ENCODE measurements around the gene HPDL.
A peak's percentile ranks its signal among the peaks of the same experiment; 100 is the strongest.
"Not testable (repeated sequence)": the region's sequence is repeated elsewhere in the genome, so short reads cannot be mapped to it uniquely, and the experiment has no call there.

HPDL gene

GRCh38 chr1:45351508-45351907, 24.8 kb downstream of the HPDL start:
- Histone ChIP-seq H3K4me3 (ENCODE audit: insufficient read depth, low read depth, low read length) (no peak overlapping the region), H3K27me3 (ENCODE audit: control insufficient read depth, insufficient read depth, low read length, poor library complexity, severe bottlenecking) (no peaks in the 10 kb centered on the region), H3K4me1 (ENCODE audit: control insufficient read depth, insufficient read depth, low read length) (no peaks in the 10 kb centered on the region), H3K36me3 (ENCODE audit: control insufficient read depth, insufficient read depth, low read length) (no peaks in the 10 kb centered on the region), H3K9me3 (ENCODE audit: control insufficient read depth, low read length) (no peaks in the 10 kb centered on the region), H3K27ac (ENCODE audit: insufficient read depth, low read depth, low read length, poor library complexity, severe bottlenecking) (no peak overlapping the region)
- 93% methylated on average over 5 of the region's 5 CpGs for WGBS, 2 experiments

GRCh38 chr1:45353685-45354084, 27.0 kb downstream of the HPDL start:
- Histone ChIP-seq H3K27ac (ENCODE audit: insufficient read depth, low read depth, low read length, poor library complexity, severe bottlenecking) (no peak overlapping the region), H3K36me3 (ENCODE audit: control insufficient read depth, insufficient read depth, low read length) (no peaks in the 10 kb centered on the region), H3K4me3 (ENCODE audit: insufficient read depth, low read depth, low read length) (no peak overlapping the region), H3K9me3 (ENCODE audit: control insufficient read depth, low read length) (no peaks in the 10 kb centered on the region), H3K4me1 (ENCODE audit: control insufficient read depth, insufficient read depth, low read length) (no peaks in the 10 kb centered on the region), H3K27me3 (ENCODE audit: control insufficient read depth, insufficient read depth, low read length, poor library complexity, severe bottlenecking) (no peaks in the 10 kb centered on the region)
- 98 to 100% methylated on average over 2 of the region's 2 CpGs for WGBS, 2 experiments

- 82 to 96% methylated on average over 4 of the region's 4 CpGs for WGBS, 2 experiments
- no peaks in the 10 kb centered on the region for H3K27me3 ChIP-seq (ENCODE audit: control insufficient read depth, insufficient read depth, low read length, poor library complexity, severe bottlenecking)
- no peaks in the 10 kb centered on the region for H3K9me3 ChIP-seq (ENCODE audit: control insufficient read depth, low read length)
- H3K4me3 ChIP-seq (ENCODE audit: insufficient read depth, low read depth, low read length) = no peak overlapping the region
- no peaks in the 10 kb centered on the region for H3K4me1 ChIP-seq (ENCODE audit: control insufficient read depth, insufficient read depth, low read length)
- no peaks in the 10 kb centered on the region for H3K36me3 ChIP-seq (ENCODE audit: control insufficient read depth, insufficient read depth, low read length)
- H3K27ac ChIP-seq (ENCODE audit: insufficient read depth, low read depth, low read length, poor library complexity, severe bottlenecking) = no peak overlapping the region
These were observed 28.1 kb downstream of the HPDL start for GRCh38 chr1:45354838-45355237.

GRCh38 chr1:45355683-45356082, 29.0 kb downstream of the HPDL start:
- Histone ChIP-seq H3K9me3 (ENCODE audit: control insufficient read depth, low read length) (no peaks in the 10 kb centered on the region), H3K27ac (ENCODE audit: insufficient read depth, low read depth, low read length, poor library complexity, severe bottlenecking) (no peak overlapping the region), H3K27me3 (ENCODE audit: control insufficient read depth, insufficient read depth, low read length, poor library complexity, severe bottlenecking) (no peaks in the 10 kb centered on the region), H3K4me3 (ENCODE audit: insufficient read depth, low read depth, low read length) (no peak overlapping the region), H3K4me1 (ENCODE audit: control insufficient read depth, insufficient read depth, low read length) (peaks cover 3% of the 10 kb centered on the region), H3K36me3 (ENCODE audit: control insufficient read depth, insufficient read depth, low read length) (no peaks in the 10 kb centered on the region)
- WGBS, 2 experiments = 91 to 93% methylated on average over 2 of the region's 2 CpGs

GRCh38 chr1:45356186-45356585, 29.5 kb downstream of the HPDL start:
- Histone ChIP-seq H3K27me3 (ENCODE audit: control insufficient read depth, insufficient read depth, low read length, poor library complexity, severe bottlenecking) (no peaks in the 10 kb centered on the region), H3K36me3 (ENCODE audit: control insufficient read depth, insufficient read depth, low read length) (no peaks in the 10 kb centered on the region), H3K4me1 (ENCODE audit: control insufficient read depth, insufficient read depth, low read length) (peaks cover 3% of the 10 kb centered on the region), H3K4me3 (ENCODE audit: insufficient read depth, low read depth, low read length) (no peak overlapping the region), H3K27ac (ENCODE audit: insufficient read depth, low read depth, low read length, poor library complexity, severe bottlenecking) (no peak overlapping the region), H3K9me3 (ENCODE audit: control insufficient read depth, low read length) (no peaks in the 10 kb centered on the region)
- WGBS, 2 experiments = 73 to 78% methylated on average over 4 of the region's 4 CpGs

GRCh38 chr1:45359882-45360513, 33.3 kb downstream of the HPDL start:
- Histone ChIP-seq H3K36me3 (ENCODE audit: control insufficient read depth, insufficient read depth, low read length) (no peaks in the 10 kb centered on the region), H3K27ac (ENCODE audit: insufficient read depth, low read depth, low read length, poor library complexity, severe bottlenecking) (no peak overlapping the region), H3K4me1 (ENCODE audit: control insufficient read depth, insufficient read depth, low read length) (peaks cover 3% of the 10 kb centered on the region), H3K4me3 (ENCODE audit: insufficient read depth, low read depth, low read length) (no peak overlapping the region), H3K9me3 (ENCODE audit: control insufficient read depth, low read length) (no peaks in the 10 kb centered on the region), H3K27me3 (ENCODE audit: control insufficient read depth, insufficient read depth, low read length, poor library complexity, severe bottlenecking) (no peaks in the 10 kb centered on the region)
- WGBS, 2 experiments = 45 to 56% methylated on average over 6 to 7 of the region's 7 CpGs

GRCh38 chr1:45360981-45361380, 34.3 kb downstream of the HPDL start:
- 51 to 59% methylated on average over 6 to 7 of the region's 7 CpGs for WGBS, 2 experiments
- H3K36me3 ChIP-seq (ENCODE audit: control insufficient read depth, insufficient read depth, low read length); H3K27ac ChIP-seq (ENCODE audit: insufficient read depth, low read depth, low read length, poor library complexity, severe bottlenecking); H3K4me3 ChIP-seq (ENCODE audit: insufficient read depth, low read depth, low read length); H3K27me3 ChIP-seq (ENCODE audit: control insufficient read depth, insufficient read depth, low read length, poor library complexity, severe bottlenecking); H3K9me3 ChIP-seq (ENCODE audit: control insufficient read depth, low read length); H3K4me1 ChIP-seq (ENCODE audit: control insufficient read depth, insufficient read depth, low read length): not testable (repeated sequence)

- 88 to 95% methylated on average over 2 of the region's 2 CpGs for WGBS, 2 experiments
- no peak overlapping the region for H3K27ac ChIP-seq (ENCODE audit: insufficient read depth, low read depth, low read length, poor library complexity, severe bottlenecking)
- no peaks in the 10 kb centered on the region for H3K36me3 ChIP-seq (ENCODE audit: control insufficient read depth, insufficient read depth, low read length)
- no peaks in the 10 kb centered on the region for H3K9me3 ChIP-seq (ENCODE audit: control insufficient read depth, low read length)
- no peaks in the 10 kb centered on the region for H3K27me3 ChIP-seq (ENCODE audit: control insufficient read depth, insufficient read depth, low read length, poor library complexity, severe bottlenecking)
- H3K4me1 ChIP-seq (ENCODE audit: control insufficient read depth, insufficient read depth, low read length) = peaks cover 3% of the 10 kb centered on the region
- no peak overlapping the region for H3K4me3 ChIP-seq (ENCODE audit: insufficient read depth, low read depth, low read length)
These were observed 37.6 kb downstream of the HPDL start for GRCh38 chr1:45364294-45364693.

- Histone ChIP-seq H3K27ac (ENCODE audit: insufficient read depth, low read depth, low read length, poor library complexity, severe bottlenecking) (peak overlapping the region; percentile 50), H3K36me3 (ENCODE audit: control insufficient read depth, insufficient read depth, low read length) (no peaks in the 10 kb centered on the region), H3K4me1 (ENCODE audit: control insufficient read depth, insufficient read depth, low read length) (peaks cover 3% of the 10 kb centered on the region), H3K27me3 (ENCODE audit: control insufficient read depth, insufficient read depth, low read length, poor library complexity, severe bottlenecking) (no peaks in the 10 kb centered on the region), H3K9me3 (ENCODE audit: control insufficient read depth, low read length) (no peaks in the 10 kb centered on the region), H3K4me3 (ENCODE audit: insufficient read depth, low read depth, low read length) (no peak overlapping the region)
- WGBS, 2 experiments = 38 to 40% methylated on average over 5 to 6 of the region's 6 CpGs
These were observed 38.4 kb downstream of the HPDL start for GRCh38 chr1:45365051-45365450.

- Histone ChIP-seq H3K4me1 (ENCODE audit: control insufficient read depth, insufficient read depth, low read length) (no peaks in the 10 kb centered on the region), H3K9me3 (ENCODE audit: control insufficient read depth, low read length) (no peaks in the 10 kb centered on the region), H3K27ac (ENCODE audit: insufficient read depth, low read depth, low read length, poor library complexity, severe bottlenecking) (no peak overlapping the region), H3K27me3 (ENCODE audit: control insufficient read depth, insufficient read depth, low read length, poor library complexity, severe bottlenecking) (no peaks in the 10 kb centered on the region), H3K36me3 (ENCODE audit: control insufficient read depth, insufficient read depth, low read length) (no peaks in the 10 kb centered on the region), H3K4me3 (ENCODE audit: insufficient read depth, low read depth, low read length) (no peak overlapping the region)
These were observed 43.9 kb downstream of the HPDL start for GRCh38 chr1:45370575-45370974.

- Histone ChIP-seq H3K4me3 (ENCODE audit: insufficient read depth, low read depth, low read length) (no peak overlapping the region), H3K36me3 (ENCODE audit: control insufficient read depth, insufficient read depth, low read length) (no peaks in the 10 kb centered on the region), H3K27ac (ENCODE audit: insufficient read depth, low read depth, low read length, poor library complexity, severe bottlenecking) (no peak overlapping the region), H3K4me1 (ENCODE audit: control insufficient read depth, insufficient read depth, low read length) (no peaks in the 10 kb centered on the region), H3K9me3 (ENCODE audit: control insufficient read depth, low read length) (no peaks in the 10 kb centered on the region), H3K27me3 (ENCODE audit: control insufficient read depth, insufficient read depth, low read length, poor library complexity, severe bottlenecking) (no peaks in the 10 kb centered on the region)
These were observed 46.9 kb downstream of the HPDL start for GRCh38 chr1:45373573-45373972.
